Measurements from ENCODE around the gene BRCA2. TPM values are rescaled to one million over a fixed set of nuclear protein-coding genes. Genes with fewer than 3 reads are reported as not detected.

BRCA2 gene
- total RNA-seq, 1 donor from 2014 or later = 3.9 TPM

GRCh38 chr13:32310134-32310706 lies 5.1 kb upstream of the BRCA2 start:
- Histone ChIP-seq H3K4me3 (peak overlapping the region; percentile 8 to 17), H3K27ac (peak overlapping the region; percentile 31), H3K36me3 (no peaks in the 10 kb centered on the region), H3K27me3 (no peaks in the 10 kb centered on the region), H3K9me3 (no peaks in the 10 kb centered on the region), H3K4me1 (peaks cover 6% of the 10 kb centered on the region)
- no peak for DNase-seq (ENCODE audit: extremely low spot score in 2 of 2)
- intact Hi-C loops (cut with DNase I) = loop anchor here (10.0 kb wide), 1 partner anchor 405 kb away; no protein-coding TSS in a partner anchor
- TF ChIP-seq CTCF (IDR thresholded peaks at IDR 0.05) = peak; percentile 62 to 82 (median 70)
- TF ChIP-seq POLR2AphosphoS5 (IDR thresholded peaks at IDR 0.05; ENCODE audit: insufficient read depth in 1 of 2, low read depth in 1 of 2) = no peak

- no peaks in the 10 kb centered on the region for H3K9me3 ChIP-seq
- intact Hi-C loops (cut with DNase I) = loop anchor here (10.0 kb wide), 1 partner anchor 407 kb away; no protein-coding TSS in a partner anchor
- no peak for TF ChIP-seq CTCF (IDR thresholded peaks at IDR 0.05)
- no peak for TF ChIP-seq POLR2A (IDR thresholded peaks at IDR 0.05)
- no peak for TF ChIP-seq POLR2AphosphoS5 (IDR thresholded peaks at IDR 0.05; ENCODE audit: insufficient read depth in 1 of 2, low read depth in 1 of 2)
- peaks cover 6% of the 10 kb centered on the region for H3K4me1 ChIP-seq
- no peaks in the 10 kb centered on the region for H3K36me3 ChIP-seq
- H3K27ac ChIP-seq = no peak overlapping the region
- DNase-seq (ENCODE audit: extremely low spot score in 2 of 2) = no peak
- H3K4me3 ChIP-seq = no peak overlapping the region
- no peaks in the 10 kb centered on the region for H3K27me3 ChIP-seq
These were observed 4.0 kb upstream of the BRCA2 start for GRCh38 chr13:32311188-32311897.

DNA sequence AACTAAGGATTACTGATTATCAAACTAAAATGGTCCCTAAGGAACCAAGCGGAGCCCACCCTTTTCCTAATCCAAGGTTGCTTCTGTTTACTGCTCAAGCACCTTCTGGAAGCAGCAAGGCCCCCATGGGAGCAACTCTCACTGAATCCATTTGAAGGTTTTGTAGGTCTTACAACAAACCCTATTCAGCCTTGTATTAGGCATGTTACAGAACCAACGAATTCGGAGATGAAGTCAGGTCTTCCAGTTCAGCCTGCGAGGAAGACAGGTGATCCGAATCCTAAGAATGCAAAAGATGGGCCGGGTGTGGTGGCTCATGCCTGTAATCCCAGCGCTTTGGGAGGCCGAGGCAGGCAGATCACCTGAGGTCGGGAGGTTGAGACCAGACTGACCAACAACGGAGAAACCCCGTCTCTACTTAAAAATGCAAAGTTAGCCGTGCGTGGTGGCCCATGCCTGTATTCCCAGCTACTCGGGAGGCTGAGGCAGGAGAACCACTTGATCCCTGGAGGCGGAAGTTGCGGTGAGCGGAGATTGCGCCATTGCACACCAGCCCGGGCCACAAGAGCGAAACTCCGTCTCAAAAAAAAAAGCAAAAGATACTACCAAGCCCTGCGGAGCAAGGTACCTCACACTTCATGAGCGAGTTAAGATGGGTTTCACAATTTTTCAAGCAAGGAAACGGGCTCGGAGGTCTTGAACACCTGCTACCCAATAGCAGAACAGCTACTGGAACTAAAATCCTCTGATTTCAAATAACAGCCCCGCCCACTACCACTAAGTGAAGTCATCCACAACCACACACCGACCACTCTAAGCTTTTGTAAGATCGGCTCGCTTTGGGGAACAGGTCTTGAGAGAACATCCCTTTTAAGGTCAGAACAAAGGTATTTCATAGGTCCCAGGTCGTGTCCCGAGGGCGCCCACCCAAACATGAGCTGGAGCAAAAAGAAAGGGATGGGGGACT lies 754 bp upstream of the BRCA2 start:
- no peaks in the 10 kb centered on the region for H3K9me3 ChIP-seq
- H3K4me1 ChIP-seq = peaks cover 6% of the 10 kb centered on the region
- H3K27ac ChIP-seq = peak overlapping the region; percentile 95
- peak overlapping the region; percentile 59 to 92 for H3K4me3 ChIP-seq
- no peak for TF ChIP-seq POLR2AphosphoS5 (IDR thresholded peaks at IDR 0.05; ENCODE audit: insufficient read depth in 1 of 2, low read depth in 1 of 2)
- no peak for TF ChIP-seq CTCF (IDR thresholded peaks at IDR 0.05)
- TF ChIP-seq POLR2A (IDR thresholded peaks at IDR 0.05) = no peak
- intact Hi-C loops (cut with DNase I) = loop anchor here (10.0 kb wide), 1 partner anchor 410 kb away; no protein-coding TSS in a partner anchor
- no peaks in the 10 kb centered on the region for H3K27me3 ChIP-seq
- H3K36me3 ChIP-seq = no peaks in the 10 kb centered on the region
- DNase-seq (ENCODE audit: extremely low spot score in 2 of 2) = peak in 1 of 2 donors; percentile 90

DNA sequence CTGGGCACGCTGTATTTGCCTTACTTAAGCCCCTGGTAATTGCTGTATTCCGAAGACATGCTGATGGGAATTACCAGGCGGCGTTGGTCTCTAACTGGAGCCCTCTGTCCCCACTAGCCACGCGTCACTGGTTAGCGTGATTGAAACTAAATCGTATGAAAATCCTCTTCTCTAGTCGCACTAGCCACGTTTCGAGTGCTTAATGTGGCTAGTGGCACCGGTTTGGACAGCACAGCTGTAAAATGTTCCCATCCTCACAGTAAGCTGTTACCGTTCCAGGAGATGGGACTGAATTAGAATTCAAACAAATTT lies 676 bp downstream of the BRCA2 start:
- H3K36me3 ChIP-seq = no peaks in the 10 kb centered on the region
- H3K27ac ChIP-seq = peak overlapping the region; percentile 95
- TF ChIP-seq POLR2AphosphoS5 (IDR thresholded peaks at IDR 0.05; ENCODE audit: insufficient read depth in 1 of 2, low read depth in 1 of 2) (no peak), POLR2A (IDR thresholded peaks at IDR 0.05) (no peak), CTCF (IDR thresholded peaks at IDR 0.05) (no peak)
- no peaks in the 10 kb centered on the region for H3K27me3 ChIP-seq
- peak overlapping the region; percentile 59 to 92 for H3K4me3 ChIP-seq
- H3K4me1 ChIP-seq = peaks cover 6% of the 10 kb centered on the region
- intact Hi-C loops (cut with DNase I) = loop anchor here (10.0 kb wide), 1 partner anchor 411 kb away; no protein-coding TSS in a partner anchor
- H3K9me3 ChIP-seq = no peaks in the 10 kb centered on the region
- DNase-seq (ENCODE audit: extremely low spot score in 2 of 2) = no peak

Data from vagina (tissue), 2 donors.